Dermis blood vessel endothelial cell (primary cell): ENCODE data around the gene MYOG. TPM values are rescaled to one million over a fixed set of nuclear protein-coding genes. Genes with fewer than 3 reads are reported as not detected.

ENCODE experiments used
- DNase-seq: peaks from one replicate; pipeline ENCODE4 v3.0.0; 2010
- total RNA-seq: library from RNA; depleted of rRNA; stranded (reverse); fragments of >200 nt; gene quantifications from 2 replicates; pipeline ENCODE4 v1.2.3, GENCODE V29; 2014

MYOG gene
- total RNA-seq, 1 donor from 2014 or later: not detected

- peak; percentile 61 for DNase-seq
Observed at GRCh38 chr1:203046984-203047630, 38.7 kb downstream of the MYOG start.

DNA sequence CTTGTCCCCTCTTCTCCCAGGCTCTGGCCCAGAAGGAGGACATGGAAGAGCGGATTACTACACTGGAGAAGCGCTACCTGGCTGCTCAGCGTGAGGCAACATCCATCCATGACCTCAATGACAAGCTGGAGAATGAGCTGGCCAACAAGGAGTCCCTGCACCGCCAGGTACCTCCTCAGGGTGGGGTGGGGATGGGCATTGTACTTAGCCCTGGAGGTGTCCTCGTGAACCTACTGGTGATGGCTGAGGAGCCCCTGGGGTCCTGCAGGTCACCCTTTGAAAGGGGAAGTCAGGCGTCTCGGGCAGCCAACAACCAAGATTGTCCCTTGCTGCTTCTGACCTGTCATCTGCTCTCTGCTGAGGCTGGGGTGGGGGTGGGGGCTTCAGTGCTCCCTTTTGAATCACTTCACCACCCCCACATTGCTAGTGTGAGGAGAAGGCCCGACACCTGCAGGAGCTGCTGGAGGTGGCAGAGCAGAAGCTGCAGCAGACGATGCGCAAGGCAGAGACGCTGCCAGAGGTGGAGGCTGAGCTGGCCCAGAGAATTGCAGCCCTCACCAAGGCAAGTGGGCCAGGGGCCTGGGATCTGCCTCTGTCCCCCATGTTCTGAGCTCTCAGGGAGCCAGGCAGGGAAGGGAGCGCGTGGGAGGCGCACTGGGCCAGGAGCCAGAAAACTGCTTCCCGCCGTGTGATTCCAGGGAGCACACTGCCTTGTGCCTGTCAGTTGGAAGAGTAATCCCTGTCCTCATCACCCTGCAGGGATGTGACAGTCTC lies 39.8 kb downstream of the MYOG start:
- DNase-seq: peak; percentile 10

DNA sequence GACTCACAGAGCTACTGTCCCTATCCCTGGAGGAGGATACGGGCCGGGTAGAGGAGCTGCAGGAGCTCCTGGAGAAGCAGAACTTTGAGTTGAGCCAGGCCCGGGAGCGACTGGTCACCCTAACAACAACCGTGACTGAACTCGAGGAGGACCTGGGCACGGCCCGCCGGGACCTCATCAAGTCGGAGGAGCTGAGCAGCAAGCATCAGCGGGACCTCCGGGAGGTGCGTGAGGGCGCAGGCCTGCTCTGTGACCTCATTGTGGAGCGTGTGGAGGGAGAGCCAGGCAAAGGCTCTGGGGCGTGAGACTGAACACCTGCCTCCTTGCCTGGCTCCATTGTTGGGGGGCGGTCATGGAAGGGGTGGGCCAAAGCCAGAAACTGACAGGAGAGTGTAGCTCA lies 40.5 kb downstream of the MYOG start:
- DNase-seq: no peak

DNA sequence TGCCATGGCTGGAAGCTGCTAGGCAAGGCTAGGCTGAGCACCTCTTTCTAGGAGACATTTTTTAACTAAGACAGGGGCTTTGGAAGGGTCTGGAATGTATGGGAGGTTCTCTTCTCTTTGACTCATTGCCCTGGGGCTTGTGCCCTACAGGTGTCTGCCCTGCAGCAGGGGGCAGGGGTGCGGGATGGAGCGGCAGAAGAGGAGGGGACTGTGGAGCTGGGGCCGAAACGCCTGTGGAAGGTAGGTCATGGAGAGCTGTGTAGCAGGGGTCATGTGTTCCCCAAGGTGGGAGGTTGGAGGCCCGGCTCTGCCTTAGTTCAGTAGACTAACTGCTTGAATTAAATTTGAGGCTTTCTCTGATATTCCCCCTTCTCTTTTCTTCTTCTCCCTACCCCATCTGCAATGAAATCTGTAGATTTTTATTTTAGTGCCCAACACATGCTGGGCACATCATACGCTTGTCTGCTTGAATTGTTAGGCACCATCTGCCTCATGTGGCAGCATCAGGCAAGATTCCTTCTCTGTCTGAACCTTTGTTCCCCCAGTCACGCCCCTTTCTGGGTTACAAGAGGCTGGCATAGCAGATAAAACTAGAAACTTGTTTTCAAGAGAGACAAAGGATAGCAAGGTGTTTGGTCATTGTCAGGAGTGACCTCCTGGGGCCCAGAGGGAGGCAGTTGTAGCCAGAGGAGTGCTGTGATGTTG lies 41.1 kb downstream of the MYOG start:
- DNase-seq: no peak

GRCh38 chr1:203043830-203044545 lies 41.8 kb downstream of the MYOG start:
- no peak for DNase-seq

DNA sequence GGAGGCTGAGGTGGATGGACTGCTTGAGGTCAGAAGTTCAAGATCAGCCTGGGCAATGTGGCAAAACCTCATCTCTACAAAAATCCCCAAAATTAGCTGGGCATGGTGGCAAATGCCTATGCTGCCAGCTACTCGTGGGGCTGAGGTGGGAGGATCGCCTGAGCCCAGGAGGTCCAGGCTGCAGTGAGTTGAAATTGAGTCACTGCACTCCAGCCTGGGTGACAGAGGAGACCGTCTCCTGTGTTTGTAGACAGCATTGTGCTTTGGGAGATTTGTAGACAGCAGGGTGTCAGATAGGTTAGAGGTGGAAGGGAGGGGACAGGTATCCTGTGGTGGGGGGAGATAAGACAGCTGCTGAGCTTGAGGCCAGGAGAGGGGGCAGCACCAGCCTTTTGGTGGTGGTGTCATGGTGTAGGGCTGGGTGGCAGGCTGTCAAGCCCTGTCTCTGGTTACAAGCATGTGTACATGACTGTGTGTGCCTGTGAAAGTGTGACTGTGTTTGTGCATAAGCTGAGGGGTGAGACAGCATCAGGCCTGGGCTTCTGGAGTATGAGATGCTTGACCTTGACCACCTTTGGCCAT lies 44.4 kb downstream of the MYOG start:
- no peak for DNase-seq

DNA sequence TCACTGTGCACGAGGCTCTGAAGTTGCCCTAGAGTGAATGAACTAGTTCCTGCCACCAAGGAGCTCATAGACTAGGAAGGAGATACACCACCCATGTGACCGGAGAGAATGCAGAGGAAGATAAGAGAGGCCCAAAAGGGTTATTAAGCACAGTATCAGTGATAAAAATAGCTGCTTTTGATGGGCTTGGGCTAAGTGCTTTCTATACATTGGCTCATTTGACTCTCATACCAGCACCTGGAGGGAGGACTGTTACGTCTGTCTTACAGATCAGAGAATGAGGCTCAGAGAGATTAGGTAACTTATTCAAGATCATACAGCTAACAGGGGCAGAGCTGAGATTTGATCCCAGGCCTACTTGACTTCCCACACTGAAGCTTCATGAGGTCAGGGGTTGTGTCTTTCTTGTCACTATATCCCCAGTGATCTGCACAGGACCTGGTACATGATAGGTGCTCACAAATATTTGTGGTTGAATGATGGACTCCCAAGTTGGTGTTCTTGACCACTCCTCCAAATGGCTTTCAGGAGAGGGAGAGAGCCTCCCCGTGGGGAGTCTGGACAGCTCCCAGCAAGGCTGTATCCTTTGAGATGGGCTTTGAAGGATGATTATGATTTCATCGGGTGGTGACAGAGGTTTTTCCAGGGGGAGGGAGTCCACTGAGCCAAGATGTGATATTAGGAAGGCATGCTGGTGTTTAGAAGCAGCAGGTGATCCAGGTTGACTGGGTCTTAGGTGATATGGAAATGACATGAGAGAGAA lies 45.1 kb downstream of the MYOG start:
- DNase-seq: no peak

- DNase-seq: peak; percentile 36
Observed at GRCh38 chr1:203039609-203040512, 46.0 kb downstream of the MYOG start.

DNA sequence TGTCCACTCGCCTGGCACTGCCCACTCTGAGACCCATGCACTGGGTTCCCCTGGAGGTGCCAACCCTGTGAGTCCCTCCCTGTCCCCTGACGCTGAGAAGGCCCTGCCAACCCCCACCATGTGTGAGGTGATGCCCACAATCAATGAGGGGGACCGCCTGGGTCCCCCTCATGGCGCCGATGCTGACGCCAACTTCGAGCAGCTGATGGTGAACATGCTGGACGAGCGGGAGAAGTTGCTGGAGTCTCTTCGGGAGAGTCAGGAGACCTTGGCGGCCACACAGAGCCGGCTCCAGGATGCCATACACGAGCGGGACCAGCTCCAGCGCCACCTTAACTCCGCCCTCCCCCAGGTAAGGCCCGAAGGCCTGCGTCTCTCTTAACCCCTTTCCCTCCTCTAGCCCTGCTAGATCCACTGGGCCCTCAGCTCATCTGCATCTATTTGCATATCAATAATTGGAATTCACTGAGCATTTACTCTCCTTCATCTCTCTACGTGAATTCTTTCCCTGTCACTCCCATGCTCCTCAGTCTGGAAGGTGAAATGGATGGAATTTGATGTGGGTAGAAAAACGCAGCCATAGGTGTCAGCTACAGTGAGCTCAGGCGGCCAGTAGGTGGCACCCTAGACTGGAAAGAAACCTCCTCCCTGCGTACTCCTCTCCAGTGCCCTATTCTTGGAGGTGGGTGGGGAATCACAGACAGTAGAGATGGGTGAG lies 46.8 kb downstream of the MYOG start:
- DNase-seq: peak; percentile 80

DNA sequence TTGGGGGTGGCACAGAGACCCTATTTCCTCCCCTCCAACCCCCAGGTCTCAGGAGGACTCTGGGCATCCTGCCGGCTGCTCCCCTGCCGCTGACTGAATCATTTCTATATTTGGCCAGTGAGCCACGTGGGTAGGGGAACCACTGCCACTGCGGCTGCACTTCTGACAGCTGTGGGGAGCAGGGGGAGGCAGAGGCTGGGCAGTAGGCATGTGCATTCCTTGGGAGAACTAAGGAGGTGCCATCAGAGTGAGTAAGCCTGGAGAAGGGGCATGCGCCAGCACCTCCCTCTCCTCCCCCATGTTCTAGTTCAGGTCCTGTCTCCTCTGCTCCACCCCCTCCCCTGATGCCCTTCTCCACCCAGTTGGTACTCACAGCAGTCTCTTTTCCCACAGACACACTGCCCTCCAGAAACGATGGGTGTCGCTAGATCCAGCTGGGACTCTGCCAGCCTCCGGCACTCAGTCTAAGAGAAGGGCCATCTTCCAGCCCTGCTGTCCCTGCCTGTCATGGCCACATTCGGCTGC lies 47.5 kb downstream of the MYOG start:
- DNase-seq: no peak

GRCh38 chr1:203037509-203038190 lies 48.2 kb downstream of the MYOG start:
- DNase-seq: no peak

GRCh38 chr1:203036537-203036936 lies 49.3 kb downstream of the MYOG start:
- no peak for DNase-seq

GRCh38 chr1:203036135-203036534 lies 49.7 kb downstream of the MYOG start:
- DNase-seq: no peak

- DNase-seq: no peak
Observed at GRCh38 chr1:203035111-203036000, 50.5 kb downstream of the MYOG start.

DNA sequence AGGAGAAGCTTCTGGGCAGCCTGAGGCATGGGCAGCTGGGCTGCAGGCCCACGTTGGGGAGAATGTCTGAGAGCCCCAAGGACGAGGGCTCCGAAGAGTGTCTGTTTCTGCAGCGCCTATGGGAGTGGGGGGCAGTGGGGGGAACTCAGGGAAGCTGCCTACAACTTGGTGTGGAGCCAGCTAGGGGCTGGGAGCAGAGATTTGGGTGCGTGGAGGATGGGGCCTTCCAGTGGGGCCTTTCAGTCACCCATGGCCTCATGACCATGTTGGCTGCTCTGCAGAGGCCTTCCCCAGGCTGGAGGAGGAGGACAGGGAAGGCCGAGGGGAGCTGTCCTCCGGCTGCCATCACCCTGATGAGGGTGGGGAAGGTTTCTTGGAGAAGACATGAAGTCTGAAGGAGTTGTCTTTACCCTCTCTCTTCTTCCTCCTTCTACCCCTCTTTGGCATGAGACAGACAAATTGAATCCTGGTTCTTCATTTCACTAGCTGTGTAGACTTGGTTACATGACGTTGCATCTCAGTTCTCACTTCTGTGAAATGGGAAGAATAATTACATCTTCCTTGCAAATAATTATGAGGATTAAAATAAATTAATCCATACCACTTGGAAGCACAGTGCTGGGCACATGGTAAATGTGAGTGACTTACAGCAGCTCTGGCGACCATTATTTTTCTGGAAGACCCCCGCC lies 51.2 kb downstream of the MYOG start:
- no peak for DNase-seq

- DNase-seq: no peak
Observed at GRCh38 chr1:203033917-203034316, 51.9 kb downstream of the MYOG start.

GRCh38 chr1:203033287-203033686 lies 52.5 kb downstream of the MYOG start:
- no peak for DNase-seq
